ENCODE results near the gene PRKCZ. TPM values are rescaled to one million over a fixed set of nuclear protein-coding genes. Genes with fewer than 3 reads are reported as not detected.

Gene PRKCZ
- total RNA-seq, 3 donors from 2014 or later: 0.64 to 17.9 (median 12.5) TPM

DNA sequence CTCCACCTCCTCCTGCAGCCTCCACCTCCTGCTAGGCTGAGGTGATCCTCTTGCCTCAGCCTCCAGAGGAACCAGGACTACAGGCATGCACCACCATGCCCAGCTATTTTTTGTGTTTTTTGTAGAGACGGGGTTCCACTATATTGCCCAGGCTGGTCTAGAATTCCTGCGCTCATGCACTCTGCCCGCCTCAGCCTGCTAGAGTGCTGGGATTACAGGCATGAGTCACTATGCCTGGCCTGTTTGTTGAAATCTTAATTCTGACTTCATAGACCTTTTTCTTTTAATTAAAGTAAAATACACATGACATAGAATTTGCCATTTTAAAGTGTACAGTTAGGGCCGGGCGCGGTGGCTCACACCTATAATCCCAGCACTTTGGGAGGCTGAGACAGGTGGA is 101.7 kb downstream of the PRKCZ start:
- Histone ChIP-seq H3K4me3 (no peak overlapping the region), H3K27me3 (no peaks in the 10 kb centered on the region), H3K36me3 (no peaks in the 10 kb centered on the region), H3K27ac (no peak overlapping the region), H3K4me1 (no peaks in the 10 kb centered on the region), H3K9me3 (no peaks in the 10 kb centered on the region)
- intact Hi-C loops (cut with DNase I; ENCODE audit: low total_unique reads): no loop called here
- TF ChIP-seq POLR2AphosphoS5 (IDR thresholded peaks at IDR 0.05): no peak
- TF ChIP-seq POLR2A (IDR thresholded peaks at IDR 0.05): no peak
- TF ChIP-seq, protein P1, sequence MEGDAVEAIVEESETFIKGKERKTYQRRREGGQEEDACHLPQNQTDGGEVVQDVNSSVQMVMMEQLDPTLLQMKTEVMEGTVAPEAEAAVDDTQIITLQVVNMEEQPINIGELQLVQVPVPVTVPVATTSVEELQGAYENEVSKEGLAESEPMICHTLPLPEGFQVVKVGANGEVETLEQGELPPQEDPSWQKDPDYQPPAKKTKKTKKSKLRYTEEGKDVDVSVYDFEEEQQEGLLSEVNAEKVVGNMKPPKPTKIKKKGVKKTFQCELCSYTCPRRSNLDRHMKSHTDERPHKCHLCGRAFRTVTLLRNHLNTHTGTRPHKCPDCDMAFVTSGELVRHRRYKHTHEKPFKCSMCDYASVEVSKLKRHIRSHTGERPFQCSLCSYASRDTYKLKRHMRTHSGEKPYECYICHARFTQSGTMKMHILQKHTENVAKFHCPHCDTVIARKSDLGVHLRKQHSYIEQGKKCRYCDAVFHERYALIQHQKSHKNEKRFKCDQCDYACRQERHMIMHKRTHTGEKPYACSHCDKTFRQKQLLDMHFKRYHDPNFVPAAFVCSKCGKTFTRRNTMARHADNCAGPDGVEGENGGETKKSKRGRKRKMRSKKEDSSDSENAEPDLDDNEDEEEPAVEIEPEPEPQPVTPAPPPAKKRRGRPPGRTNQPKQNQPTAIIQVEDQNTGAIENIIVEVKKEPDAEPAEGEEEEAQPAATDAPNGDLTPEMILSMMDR (IDR thresholded peaks at IDR 0.05): no peak
- no peak for DNase-seq (ENCODE audit: low spot score in 2 of 2)

DNA sequence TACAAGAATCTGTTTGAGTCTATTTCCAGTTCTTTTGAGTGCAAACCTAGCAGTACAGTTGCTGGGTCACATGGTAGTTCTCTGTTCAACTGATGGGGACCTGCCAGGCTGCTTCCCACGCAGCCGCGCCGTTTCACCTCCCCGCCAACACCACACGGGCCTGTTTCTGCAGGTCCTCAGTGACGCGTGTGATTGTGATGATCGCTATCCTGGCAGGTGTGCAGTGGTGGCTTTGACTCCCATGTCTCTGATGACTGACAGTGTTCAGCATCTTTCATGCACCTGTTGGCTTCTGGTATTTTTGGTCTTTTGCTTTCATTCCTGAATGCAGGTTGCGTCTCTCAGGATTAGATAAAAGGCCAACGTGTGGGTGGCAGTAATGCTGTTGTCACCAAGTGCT is 102.7 kb downstream of the PRKCZ start:
- Histone ChIP-seq H3K27ac (no peak overlapping the region), H3K4me1 (no peaks in the 10 kb centered on the region), H3K4me3 (no peak overlapping the region), H3K36me3 (no peaks in the 10 kb centered on the region), H3K27me3 (no peaks in the 10 kb centered on the region), H3K9me3 (no peaks in the 10 kb centered on the region)
- TF ChIP-seq POLR2AphosphoS5 (IDR thresholded peaks at IDR 0.05) (no peak), POLR2A (IDR thresholded peaks at IDR 0.05) (no peak)
- TF ChIP-seq, protein P1 (IDR thresholded peaks at IDR 0.05): no peak
- DNase-seq (ENCODE audit: low spot score in 2 of 2): peak in 1 of 2 donors; percentile 57
- intact Hi-C loops (cut with DNase I; ENCODE audit: low total_unique reads): no loop called here

DNA sequence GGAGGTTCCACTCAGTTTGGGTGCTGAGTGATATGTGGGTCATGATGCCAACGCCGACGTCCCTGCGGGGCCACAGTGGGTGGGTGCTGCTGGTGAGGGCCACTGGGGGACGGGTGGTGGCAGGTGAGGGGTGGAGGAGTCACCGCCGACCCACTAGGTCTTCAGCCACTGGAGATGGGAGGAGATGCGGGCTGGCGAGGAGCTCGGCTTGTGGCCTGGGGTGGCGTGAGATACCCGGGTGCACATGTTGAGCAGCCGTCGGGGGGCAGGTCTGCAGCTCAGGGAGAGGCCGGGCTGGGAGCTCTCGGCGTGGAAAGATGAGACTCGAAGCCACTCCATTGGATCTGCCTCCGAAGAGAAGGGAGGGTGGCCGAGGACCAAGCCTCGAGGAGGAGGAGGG is 103.8 kb downstream of the PRKCZ start:
- DNase-seq (ENCODE audit: low spot score in 2 of 2): no peak
- intact Hi-C loops (cut with DNase I; ENCODE audit: low total_unique reads): no loop called here
- Histone ChIP-seq H3K4me1 (no peaks in the 10 kb centered on the region), H3K36me3 (no peaks in the 10 kb centered on the region), H3K27ac (no peak overlapping the region), H3K27me3 (no peaks in the 10 kb centered on the region), H3K4me3 (no peak overlapping the region), H3K9me3 (no peaks in the 10 kb centered on the region)
- TF ChIP-seq POLR2AphosphoS5 (IDR thresholded peaks at IDR 0.05) (no peak), POLR2A (IDR thresholded peaks at IDR 0.05) (no peak)
- TF ChIP-seq, protein P1 (IDR thresholded peaks at IDR 0.05): no peak

DNA sequence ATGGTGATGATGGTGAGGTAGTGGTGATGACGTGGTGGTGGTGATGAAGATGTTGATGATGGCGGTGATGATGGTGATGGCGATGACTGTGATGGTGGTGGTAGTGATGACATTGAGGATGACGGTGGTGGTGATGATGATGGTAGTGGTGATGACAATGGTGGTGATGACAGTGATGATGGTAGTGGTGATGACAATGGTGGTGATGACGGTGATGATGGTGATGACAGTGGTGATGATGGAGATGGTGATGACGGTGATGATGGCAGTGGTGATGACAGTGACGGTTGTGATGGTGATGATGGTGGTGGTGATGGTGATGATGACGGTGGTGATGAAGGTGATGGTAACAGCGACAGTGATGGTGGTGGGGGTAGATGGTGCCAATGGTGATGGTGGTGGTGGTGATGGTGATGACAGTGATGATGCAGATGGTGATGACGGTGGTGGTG is 105.0 kb downstream of the PRKCZ start:
- H3K4me1 ChIP-seq: no peaks in the 10 kb centered on the region
- no peak overlapping the region for H3K27ac ChIP-seq
- intact Hi-C loops (cut with DNase I; ENCODE audit: low total_unique reads): no loop called here
- no peaks in the 10 kb centered on the region for H3K9me3 ChIP-seq
- DNase-seq (ENCODE audit: low spot score in 2 of 2): no peak
- no peak overlapping the region for H3K4me3 ChIP-seq
- TF ChIP-seq POLR2A (IDR thresholded peaks at IDR 0.05) (no peak), POLR2AphosphoS5 (IDR thresholded peaks at IDR 0.05) (no peak)
- TF ChIP-seq, protein P1 (IDR thresholded peaks at IDR 0.05): no peak
- H3K27me3 ChIP-seq: no peaks in the 10 kb centered on the region
- no peaks in the 10 kb centered on the region for H3K36me3 ChIP-seq

DNA sequence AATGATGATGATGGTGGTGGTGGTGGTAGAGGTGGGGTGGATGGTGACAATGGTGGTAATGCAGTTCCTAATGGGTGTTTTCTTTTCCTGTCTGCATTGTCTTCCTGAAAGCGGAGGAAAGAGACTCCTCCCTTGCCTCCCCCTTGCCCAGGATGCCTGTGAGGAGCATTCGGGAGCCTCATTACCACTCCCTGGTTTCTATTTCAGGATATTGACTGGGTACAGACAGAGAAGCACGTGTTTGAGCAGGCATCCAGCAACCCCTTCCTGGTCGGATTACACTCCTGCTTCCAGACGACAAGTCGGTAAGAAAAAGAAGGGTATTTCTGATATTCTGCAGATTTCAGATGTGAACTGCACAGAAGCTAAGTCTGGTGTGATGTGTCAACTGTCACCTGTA is 105.6 kb downstream of the PRKCZ start:
- intact Hi-C loops (cut with DNase I; ENCODE audit: low total_unique reads): no loop called here
- TF ChIP-seq POLR2AphosphoS5 (IDR thresholded peaks at IDR 0.05) (no peak), POLR2A (IDR thresholded peaks at IDR 0.05) (no peak)
- no peak overlapping the region for H3K27ac ChIP-seq

DNA sequence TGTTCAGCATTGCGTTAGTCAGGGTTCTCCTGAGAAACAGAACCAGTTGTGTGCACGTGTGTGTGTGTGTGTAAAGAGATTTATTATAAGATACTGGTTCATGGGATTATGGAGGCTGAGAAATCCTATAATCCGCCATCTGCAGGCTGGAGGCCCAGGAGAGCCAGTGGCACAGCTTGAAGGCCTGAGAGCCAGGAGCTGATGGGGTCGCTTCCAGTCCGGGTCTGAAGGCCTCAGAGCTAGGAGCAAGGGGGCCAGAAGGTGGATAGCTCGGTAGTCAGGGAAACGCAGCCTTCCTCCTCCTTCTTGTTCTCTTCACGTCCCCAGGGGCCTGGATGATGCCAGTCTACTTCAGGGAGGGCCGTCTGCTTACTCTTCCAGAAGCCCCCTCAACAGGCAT is 106.7 kb downstream of the PRKCZ start:
- intact Hi-C loops (cut with DNase I; ENCODE audit: low total_unique reads): no loop called here
- Histone ChIP-seq H3K4me1 (no peaks in the 10 kb centered on the region), H3K27ac (no peak overlapping the region), H3K4me3 (no peak overlapping the region), H3K27me3 (no peaks in the 10 kb centered on the region), H3K9me3 (no peaks in the 10 kb centered on the region), H3K36me3 (no peaks in the 10 kb centered on the region)
- TF ChIP-seq POLR2AphosphoS5 (IDR thresholded peaks at IDR 0.05): no peak
- TF ChIP-seq, protein P1 (IDR thresholded peaks at IDR 0.05): no peak
- no peak for TF ChIP-seq POLR2A (IDR thresholded peaks at IDR 0.05)
- DNase-seq (ENCODE audit: low spot score in 2 of 2): no peak

More for the DNA sequence above, 105.6 kb downstream of the PRKCZ start:
- no peaks in the 10 kb centered on the region for H3K4me1 ChIP-seq
- no peak for DNase-seq (ENCODE audit: low spot score in 2 of 2)
- H3K4me3 ChIP-seq: no peak overlapping the region
- no peaks in the 10 kb centered on the region for H3K27me3 ChIP-seq
- no peaks in the 10 kb centered on the region for H3K36me3 ChIP-seq
- H3K9me3 ChIP-seq: no peaks in the 10 kb centered on the region
